GM12891 (cell line): ENCODE measurements around the gene EHBP1.

Experiments used
- POLR2A ChIP-seq: IDR thresholded peaks from 2 replicates; pipeline ENCODE4 v1.6.1; 2011; ENCODE audit warnings: low read depth, low read length, control low read depth
- POLR2AphosphoS5 ChIP-seq: IDR thresholded peaks from 2 replicates; pipeline ENCODE4 v1.6.1; 2011; ENCODE audit warnings: low read depth, low read length, control low read depth
- POU2F2 ChIP-seq: IDR thresholded peaks from 2 replicates; pipeline ENCODE4 v1.6.1; 2011; ENCODE audit warnings: low read depth, mild to moderate bottlenecking, control low read depth, low read length, moderate library complexity
- SPI1 ChIP-seq: IDR thresholded peaks from 2 replicates; pipeline ENCODE4 v1.6.1; 2011; ENCODE audit warnings: low read depth, low read length, control low read depth
- TAF1 ChIP-seq: IDR thresholded peaks from 2 replicates; pipeline ENCODE4 v1.6.1; 2011; ENCODE audit warnings: low read depth, low read length, control low read depth

DNA sequence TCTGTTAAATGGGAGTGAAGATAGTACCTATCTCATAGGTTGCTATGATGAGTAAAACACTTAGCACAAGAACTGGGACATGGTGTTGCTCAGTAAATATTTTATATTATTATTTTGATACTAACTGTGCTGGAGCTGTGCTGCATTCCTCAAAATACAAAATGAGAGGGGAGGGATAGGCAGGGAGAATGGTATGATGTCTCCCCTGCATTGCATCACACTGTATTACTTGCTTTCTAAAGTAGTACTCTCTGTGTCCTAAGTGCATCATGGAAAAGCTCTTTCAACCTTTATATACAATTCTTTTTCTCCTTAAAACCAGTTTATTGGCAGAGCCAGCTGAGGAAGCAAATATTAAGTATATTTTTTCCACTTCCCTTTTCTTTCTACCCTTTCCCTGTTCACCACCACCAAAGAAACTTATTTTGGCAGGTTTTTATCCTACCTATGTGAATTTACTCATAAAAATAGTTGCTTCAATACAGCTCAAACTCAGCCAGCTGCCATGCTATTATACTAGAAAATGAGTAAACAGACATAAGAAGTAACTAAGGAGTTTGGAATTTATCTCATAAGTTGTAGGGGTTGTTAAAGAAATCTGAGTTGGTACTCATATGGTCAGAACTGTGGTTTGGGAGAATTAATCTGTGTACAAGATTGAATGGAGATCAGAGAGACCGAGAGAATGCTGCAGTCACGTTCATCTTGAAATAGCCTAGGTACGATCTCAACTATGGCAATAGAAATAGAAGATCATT lies 60.3 kb downstream of the EHBP1 start:
- TF ChIP-seq POLR2A (no peak), TAF1 (no peak), POLR2AphosphoS5 (no peak), POU2F2 (no peak), SPI1 (no peak)
